ENCODE measurements around the gene MARCHF11. TPM values are rescaled to one million over a fixed set of nuclear protein-coding genes. Genes with fewer than 3 reads are reported as not detected.

MARCHF11 gene
- total RNA-seq, 1 donor from 2014 or later, result not detected

GRCh38 chr5:16064135-16064893 is 115.3 kb downstream of the MARCHF11 start:
- Histone ChIP-seq H3K9me3 (no peaks in the 10 kb centered on the region), H3K27ac (no peak overlapping the region), H3K27me3 (ENCODE audit: low read depth) (no peaks in the 10 kb centered on the region), H3K4me1 (no peaks in the 10 kb centered on the region), H3K36me3 (no peaks in the 10 kb centered on the region), H3K4me3 (no peak overlapping the region)
- DNase-seq (no peak), ATAC-seq (no peak)
- intact Hi-C loops (cut with DNase I), result no loop called here
- TF ChIP-seq CTCF (IDR thresholded peaks at IDR 0.05), result no peak

GRCh38 chr5:16061163-16061562 is 118.4 kb downstream of the MARCHF11 start:
- intact Hi-C loops (cut with DNase I), result no loop called here
- Histone ChIP-seq H3K27me3 (ENCODE audit: low read depth) (no peaks in the 10 kb centered on the region), H3K4me1 (no peaks in the 10 kb centered on the region), H3K36me3 (no peaks in the 10 kb centered on the region), H3K4me3 (no peak overlapping the region), H3K27ac (no peak overlapping the region), H3K9me3 (no peaks in the 10 kb centered on the region)
- no peak for TF ChIP-seq CTCF (IDR thresholded peaks at IDR 0.05)
- DNase-seq (no peak), ATAC-seq (no peak)

- Histone ChIP-seq H3K27me3 (ENCODE audit: low read depth) (no peaks in the 10 kb centered on the region), H3K27ac (no peak overlapping the region), H3K4me3 (no peak overlapping the region), H3K4me1 (no peaks in the 10 kb centered on the region), H3K9me3 (no peaks in the 10 kb centered on the region), H3K36me3 (no peaks in the 10 kb centered on the region)
- DNase-seq, result no peak
- intact Hi-C loops (cut with DNase I), result no loop called here
- no peak for ATAC-seq
- no peak for TF ChIP-seq CTCF (IDR thresholded peaks at IDR 0.05)
Observed at GRCh38 chr5:16057277-16057676, 122.3 kb downstream of the MARCHF11 start.

GRCh38 chr5:16051246-16051755 is 128.3 kb downstream of the MARCHF11 start:
- no peak overlapping the region for H3K4me3 ChIP-seq
- no peaks in the 10 kb centered on the region for H3K4me1 ChIP-seq
- intact Hi-C loops (cut with DNase I), result no loop called here
- TF ChIP-seq CTCF (IDR thresholded peaks at IDR 0.05), result no peak
- H3K27me3 ChIP-seq (ENCODE audit: low read depth), result no peaks in the 10 kb centered on the region
- H3K27ac ChIP-seq, result no peak overlapping the region
- no peak for DNase-seq
- H3K9me3 ChIP-seq, result no peaks in the 10 kb centered on the region
- H3K36me3 ChIP-seq, result no peaks in the 10 kb centered on the region
- no peak for ATAC-seq

GRCh38 chr5:16050414-16050813 is 129.2 kb downstream of the MARCHF11 start:
- H3K9me3 ChIP-seq, result no peaks in the 10 kb centered on the region
- ATAC-seq (no peak), DNase-seq (no peak)
- H3K36me3 ChIP-seq, result no peaks in the 10 kb centered on the region
- intact Hi-C loops (cut with DNase I), result no loop called here
- no peak overlapping the region for H3K4me3 ChIP-seq
- H3K27me3 ChIP-seq (ENCODE audit: low read depth), result no peaks in the 10 kb centered on the region
- TF ChIP-seq CTCF (IDR thresholded peaks at IDR 0.05), result no peak
- no peak overlapping the region for H3K27ac ChIP-seq
- H3K4me1 ChIP-seq, result no peaks in the 10 kb centered on the region

All from lower lobe of right lung (tissue), 2 donors.